T-helper 17 cell (primary cell): Measurements from ENCODE around the gene LRRC61. TPM values are rescaled to one million over a fixed set of nuclear protein-coding genes. Genes with fewer than 3 reads are reported as not detected.
"Not testable (repeated sequence)": the region's sequence is repeated elsewhere in the genome, so short reads cannot be mapped to it uniquely, and the experiment has no call there.

Experiments
- ATAC-seq: fragments of 150-1000 bp; cut with Tn5 transposase; 2 replicates; pipeline ENCODE4 v1.10.0; 2021; ENCODE audit warnings: mild to moderate bottlenecking, moderate library complexity
- DNase-seq, 3 donors: peaks; one replicate each; pipeline versions ENCODE4 v3.0.0 to v3.0.0-alpha.2; 2020 to 2021
- H3K9me3 ChIP-seq: one replicate; pipeline ENCODE4 v1.7.0; 2013; ENCODE audit warnings: low read length, mild to moderate bottlenecking; ENCODE audit not compliant: control insufficient read depth, poor library complexity, severe bottlenecking
- H3K27ac Mint-ChIP-seq: one replicate; pipeline ENCODE4 v1.8.0; 2022; ENCODE audit warnings: mild to moderate bottlenecking, moderate library complexity, mixed read lengths
- H3K27me3 Mint-ChIP-seq: one replicate; pipeline ENCODE4 v1.8.0; 2022; ENCODE audit warnings: mixed read lengths
- H3K36me3 Mint-ChIP-seq: one replicate; pipeline ENCODE4 v1.8.0; 2022; ENCODE audit warnings: low read depth, mixed read lengths
- H3K4me1 Mint-ChIP-seq: one replicate; pipeline ENCODE4 v1.8.0; 2022; ENCODE audit warnings: mild to moderate bottlenecking, mixed read lengths
- H3K4me3 Mint-ChIP-seq: one replicate; pipeline ENCODE4 v1.8.0; 2022; ENCODE audit warnings: mild to moderate bottlenecking, moderate library complexity, mixed read lengths
- total RNA-seq, 4 donors: library from RNA in 2 of 4; stranded (reverse) in 2 of 4; gene quantifications; one replicate each; pipeline ENCODE4 v1.2.3 and lab custom pipeline; 2022 to 2026

Gene LRRC61
- total RNA-seq, 2 donors from 2014 or later = 6.4 to 6.9 TPM

DNA sequence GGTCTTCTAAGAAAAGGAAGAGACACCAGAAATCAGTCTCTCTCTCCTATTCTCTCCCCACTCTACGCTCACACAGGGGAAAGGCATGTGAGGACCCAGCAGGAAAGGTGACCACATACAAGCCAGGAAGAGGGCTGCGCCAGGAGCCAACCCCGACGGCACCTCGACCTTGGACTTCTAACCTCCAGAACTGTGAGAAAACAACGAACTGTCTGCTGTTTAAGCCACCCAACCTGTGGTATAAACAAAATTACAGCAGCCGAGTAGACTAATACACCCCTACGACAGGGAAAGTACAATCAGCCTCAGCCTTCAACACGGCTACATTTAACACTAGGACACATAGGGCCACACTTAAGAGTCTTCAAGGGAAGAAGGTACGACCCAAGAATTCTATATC is 26.4 kb upstream of the LRRC61 start:
- H3K36me3 Mint-ChIP-seq, H3K4me3 Mint-ChIP-seq, DNase-seq, ATAC-seq, H3K27me3 Mint-ChIP-seq, H3K27ac Mint-ChIP-seq, H3K4me1 Mint-ChIP-seq, H3K9me3 ChIP-seq: not testable (repeated sequence)

DNA sequence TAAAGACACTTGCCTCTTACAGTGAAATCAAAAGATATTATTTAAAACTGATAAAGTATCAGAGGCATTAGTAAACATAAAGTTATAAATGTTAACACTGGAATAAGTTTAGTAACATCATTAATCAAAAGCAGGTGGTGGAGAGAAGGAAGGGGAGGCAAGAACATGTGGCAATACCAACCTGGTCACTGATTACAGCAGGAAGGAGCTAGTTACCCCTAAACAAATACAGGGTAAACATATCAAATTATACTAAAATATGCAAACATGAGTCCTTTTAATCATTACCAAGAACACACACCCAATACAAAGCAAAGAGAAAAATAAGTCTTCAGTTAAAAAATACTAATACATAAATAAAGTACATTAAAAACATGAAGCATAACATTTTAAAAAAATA is 25.2 kb upstream of the LRRC61 start:
- not testable (repeated sequence) for H3K36me3 Mint-ChIP-seq, ATAC-seq, H3K27me3 Mint-ChIP-seq, DNase-seq, H3K27ac Mint-ChIP-seq, H3K9me3 ChIP-seq, H3K4me1 Mint-ChIP-seq, H3K4me3 Mint-ChIP-seq

- not testable (repeated sequence) for H3K9me3 ChIP-seq, H3K4me1 Mint-ChIP-seq, H3K4me3 Mint-ChIP-seq, H3K36me3 Mint-ChIP-seq, H3K27me3 Mint-ChIP-seq, DNase-seq, H3K27ac Mint-ChIP-seq, ATAC-seq
These were observed 20.2 kb upstream of the LRRC61 start for GRCh38 chr7:150302908-150303310.

GRCh38 chr7:150304499-150305258 is 18.5 kb upstream of the LRRC61 start:
- not testable (repeated sequence) for H3K36me3 Mint-ChIP-seq, ATAC-seq, H3K4me3 Mint-ChIP-seq, H3K27me3 Mint-ChIP-seq, H3K9me3 ChIP-seq, DNase-seq, H3K4me1 Mint-ChIP-seq, H3K27ac Mint-ChIP-seq

- H3K9me3 ChIP-seq, DNase-seq, H3K4me1 Mint-ChIP-seq, H3K36me3 Mint-ChIP-seq, H3K4me3 Mint-ChIP-seq, H3K27ac Mint-ChIP-seq, ATAC-seq, H3K27me3 Mint-ChIP-seq: not testable (repeated sequence)
These were observed 17.8 kb upstream of the LRRC61 start for GRCh38 chr7:150305259-150305902.

- H3K27ac Mint-ChIP-seq, H3K36me3 Mint-ChIP-seq, H3K4me1 Mint-ChIP-seq, H3K9me3 ChIP-seq, DNase-seq, ATAC-seq, H3K4me3 Mint-ChIP-seq, H3K27me3 Mint-ChIP-seq: not testable (repeated sequence)
These were observed 17.3 kb upstream of the LRRC61 start for GRCh38 chr7:150305903-150306284.

DNA sequence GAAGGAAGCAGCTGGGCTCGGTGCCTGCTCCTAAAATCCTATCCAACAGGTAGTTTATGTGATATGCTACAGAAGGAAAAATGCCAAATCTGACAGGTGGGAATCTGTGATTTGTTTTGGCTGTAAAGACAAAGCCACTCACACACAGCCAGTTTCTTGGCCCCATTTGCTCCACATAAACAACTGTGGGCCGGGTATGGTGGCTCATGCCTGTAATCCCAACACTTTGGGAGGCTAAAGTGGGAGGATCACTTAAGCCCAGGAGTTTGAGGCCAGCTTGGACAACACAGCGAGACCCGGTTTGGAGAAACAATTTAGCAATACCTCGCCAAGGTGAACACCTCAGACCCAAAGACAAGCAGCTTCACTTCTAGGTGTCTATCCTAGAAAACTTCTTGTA is 16.8 kb upstream of the LRRC61 start:
- H3K27ac Mint-ChIP-seq, H3K4me3 Mint-ChIP-seq, ATAC-seq, H3K27me3 Mint-ChIP-seq, H3K9me3 ChIP-seq, H3K4me1 Mint-ChIP-seq, DNase-seq, H3K36me3 Mint-ChIP-seq: not testable (repeated sequence)

DNA sequence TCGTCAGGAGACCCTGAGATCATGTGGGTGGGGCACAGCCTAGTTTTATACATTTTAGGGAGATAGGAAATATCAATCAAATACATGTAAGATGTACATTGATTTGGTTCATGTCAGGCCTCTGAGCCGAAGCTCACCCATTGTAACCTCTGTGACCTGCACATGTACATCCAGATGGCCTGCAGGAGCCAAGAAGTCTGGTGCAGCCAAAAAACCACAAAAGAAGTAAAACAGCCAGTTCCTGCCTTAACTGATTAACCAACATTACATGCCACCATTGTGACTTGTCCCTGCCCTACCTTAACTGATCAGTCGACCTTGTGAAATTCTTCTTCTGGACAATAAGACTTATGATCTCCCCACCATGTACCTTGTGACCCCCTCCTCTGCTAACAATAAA is 16.0 kb upstream of the LRRC61 start:
- Mint-ChIP-seq H3K4me3 (no peak overlapping the region), H3K27ac (no peak overlapping the region)

DNA sequence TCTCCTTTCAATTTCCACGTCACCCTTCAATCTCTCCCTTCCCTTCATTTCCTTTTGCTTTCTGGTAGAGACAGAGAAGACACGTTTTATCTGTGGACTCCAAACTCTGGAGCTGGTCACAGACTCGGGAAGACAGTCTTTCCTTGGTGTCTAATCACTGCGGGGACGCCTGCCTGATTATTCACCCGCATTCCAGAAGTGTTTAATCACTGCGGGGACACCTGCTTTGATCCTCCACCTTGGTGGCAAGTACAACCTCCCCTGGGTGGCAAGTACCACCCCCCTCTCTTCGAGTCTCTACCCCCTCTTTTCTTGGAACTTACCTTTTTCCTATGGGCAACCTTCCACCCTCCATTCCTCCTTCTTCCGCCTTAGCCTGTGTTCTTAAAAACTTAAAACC is 15.3 kb upstream of the LRRC61 start:
- Mint-ChIP-seq H3K27ac (no peak overlapping the region), H3K27me3 (no peaks in the 10 kb centered on the region), H3K4me1 (peaks cover 6% of the 10 kb centered on the region), H3K4me3 (no peak overlapping the region), H3K36me3 (peaks cover 2% of the 10 kb centered on the region)
- H3K9me3 ChIP-seq = no peaks in the 10 kb centered on the region
- DNase-seq (no peak), ATAC-seq (no peak)

More for the DNA sequence above, 16.0 kb upstream of the LRRC61 start:
- DNase-seq = no peak
- no peak for ATAC-seq
- no peaks in the 10 kb centered on the region for H3K9me3 ChIP-seq
- H3K36me3 Mint-ChIP-seq = peaks cover 2% of the 10 kb centered on the region
- peaks cover 6% of the 10 kb centered on the region for H3K4me1 Mint-ChIP-seq
- no peaks in the 10 kb centered on the region for H3K27me3 Mint-ChIP-seq

DNA sequence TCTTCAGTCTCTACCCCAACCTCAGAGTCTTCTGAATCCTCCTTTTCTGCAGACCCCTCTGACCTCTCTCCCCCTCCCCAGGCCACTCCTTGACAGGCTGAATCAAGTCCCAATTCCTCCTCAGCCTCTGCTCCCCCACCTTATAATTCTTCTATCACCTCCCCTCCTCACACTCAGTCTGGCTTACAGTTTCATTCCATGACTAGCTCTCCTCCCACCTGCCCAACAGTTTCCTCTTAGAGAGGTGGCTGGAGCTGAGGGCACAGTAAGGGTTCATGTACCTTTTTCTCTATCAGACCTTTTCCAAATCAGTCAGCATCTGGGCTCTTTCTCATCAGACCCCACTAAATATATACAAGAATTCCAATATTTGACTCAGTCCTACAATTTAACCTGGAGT is 14.6 kb upstream of the LRRC61 start:
- no peak for DNase-seq
- H3K4me3 Mint-ChIP-seq = no peak overlapping the region
- no peaks in the 10 kb centered on the region for H3K9me3 ChIP-seq
- peaks cover 6% of the 10 kb centered on the region for H3K4me1 Mint-ChIP-seq
- peaks cover 2% of the 10 kb centered on the region for H3K36me3 Mint-ChIP-seq
- H3K27me3 Mint-ChIP-seq = no peaks in the 10 kb centered on the region
- H3K27ac Mint-ChIP-seq = peak overlapping the region; percentile 42
- no peak for ATAC-seq

- Mint-ChIP-seq H3K36me3 (peaks cover 2% of the 10 kb centered on the region), H3K27ac (no peak overlapping the region), H3K4me1 (peaks cover 9% of the 10 kb centered on the region), H3K4me3 (no peak overlapping the region), H3K27me3 (no peaks in the 10 kb centered on the region)
- H3K9me3 ChIP-seq = no peaks in the 10 kb centered on the region
- ATAC-seq (no peak), DNase-seq (no peak)
These were observed 12.0 kb upstream of the LRRC61 start for GRCh38 chr7:150311146-150311545.

GRCh38 chr7:150311711-150312110 is 11.4 kb upstream of the LRRC61 start:
- Mint-ChIP-seq H3K4me1 (peaks cover 9% of the 10 kb centered on the region), H3K27me3 (no peaks in the 10 kb centered on the region), H3K36me3 (peaks cover 2% of the 10 kb centered on the region), H3K4me3 (no peak overlapping the region), H3K27ac (no peak overlapping the region)
- DNase-seq (no peak), ATAC-seq (no peak)
- H3K9me3 ChIP-seq = no peaks in the 10 kb centered on the region

DNA sequence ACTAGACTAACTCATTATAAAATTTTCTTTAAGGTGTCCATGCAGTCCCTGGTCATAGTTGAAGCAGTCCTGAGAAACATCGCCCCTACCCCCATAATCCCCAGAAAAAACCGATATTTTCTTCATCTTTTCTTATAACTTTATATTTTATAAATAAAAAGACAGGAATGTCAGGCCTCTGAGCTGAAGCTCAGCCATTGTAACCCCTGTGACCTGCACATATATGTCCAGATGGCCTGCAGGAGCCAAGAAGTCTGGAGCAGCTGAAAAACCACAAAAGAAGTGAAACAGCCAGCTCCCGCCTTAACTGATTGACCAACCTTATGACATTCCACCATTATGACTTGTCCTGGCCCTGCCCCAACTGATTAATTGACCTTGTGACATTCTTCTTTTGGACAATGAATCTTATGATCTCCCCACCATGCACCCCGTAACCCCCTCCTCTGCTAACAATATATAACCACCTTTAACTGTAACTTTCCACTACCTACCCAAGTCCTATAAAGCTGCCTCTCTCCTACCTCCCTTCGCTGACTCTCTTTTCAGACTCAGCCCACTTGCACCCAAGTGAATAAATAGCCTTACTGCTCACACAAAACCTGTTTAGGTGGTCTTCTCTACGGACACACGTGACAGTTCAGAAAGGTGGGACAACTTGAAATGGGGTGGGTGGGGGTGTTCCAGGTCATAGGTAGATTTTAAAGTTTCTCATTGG is 10.3 kb upstream of the LRRC61 start:
- H3K4me1 Mint-ChIP-seq, H3K4me3 Mint-ChIP-seq, DNase-seq, H3K9me3 ChIP-seq, H3K36me3 Mint-ChIP-seq, ATAC-seq, H3K27me3 Mint-ChIP-seq: not testable (repeated sequence)
- peak overlapping the region; percentile 49 for H3K27ac Mint-ChIP-seq
